PC-9 (cell line): ENCODE measurements around the gene TMEM161B. TPM values are rescaled to one million over a fixed set of nuclear protein-coding genes. Genes with fewer than 3 reads are reported as not detected.
"Not testable (repeated sequence)": the region's sequence is repeated elsewhere in the genome, so short reads cannot be mapped to it uniquely, and the experiment has no call there.

ENCODE experiments used
- BruUV-seq: library from RNA; stranded (reverse); fragments of 400-500 nt; replicated peaks from 2 replicates; lab custom pipeline; 2021; lab: Mats Ljungman, UMichigan
- CTCF ChIA-PET: fragments of 300-600 bp; sonication (Branson Sonifier 250); formaldehyde crosslinking; loops from one replicate; lab custom pipeline; 2022; ENCODE audit warnings: antibody characterized with exemption; lab: Charles Lee
- POLR2A ChIA-PET: fragments of 300-600 bp; sonication (Branson Sonifier 250); formaldehyde crosslinking; loops from one replicate; lab custom pipeline; 2022; ENCODE audit warnings: antibody characterized with exemption; ENCODE audit not compliant: unreplicated experiment; lab: Charles Lee
- DNase-seq, 2 experiments: peaks; one replicate each; pipeline versions ENCODE4 v3.0.0 to v3.0.0-alpha.2; 2015 to 2022; ENCODE audit warnings: mixed read lengths in 1 of 2
- H2AFZ ChIP-seq: fragments of 200-600 bp; sonication (generic); 2 replicates; pipeline ENCODE4 v1.8.1; 2017; ENCODE audit warnings: antibody characterized with exemption
- H3F3A ChIP-seq: fragments of 200-600 bp; sonication (generic); 2 replicates; pipeline ENCODE4 v1.8.1; 2017; ENCODE audit warnings: antibody characterized with exemption, mild to moderate bottlenecking, low read depth; ENCODE audit not compliant: insufficient read depth
- H3K27ac ChIP-seq: fragments of 200-600 bp; sonication (generic); 2 replicates; pipeline ENCODE4 v1.6.1; 2016; ENCODE audit warnings: mixed run types
- H3K27me3 ChIP-seq: fragments of 200-600 bp; sonication (generic); 2 replicates; pipeline ENCODE4 v1.6.1; 2016; ENCODE audit warnings: low read depth, mixed run types; ENCODE audit not compliant: insufficient read depth
- H3K36me3 ChIP-seq: fragments of 200-600 bp; sonication (generic); 2 replicates; pipeline ENCODE4 v1.6.1; 2016; ENCODE audit warnings: low read depth, mixed run types
- H3K4me1 ChIP-seq: fragments of 200-600 bp; sonication (generic); replicated peaks from 2 replicates; pipeline ENCODE4 v1.6.1; 2016; ENCODE audit warnings: mixed run types; ENCODE audit not compliant: insufficient read depth
- H3K4me2 ChIP-seq: fragments of 200-600 bp; sonication (generic); 2 replicates; pipeline ENCODE4 v1.6.1; 2017; ENCODE audit warnings: mixed run types
- H3K4me3 ChIP-seq: fragments of 200-600 bp; sonication (generic); 2 replicates; pipeline ENCODE4 v1.6.1; 2016; ENCODE audit warnings: mixed run types
- H3K79me2 ChIP-seq: fragments of 200-600 bp; sonication (generic); 2 replicates; pipeline ENCODE4 v1.6.1; 2017; ENCODE audit warnings: low read depth, mixed run types
- H3K9me2 ChIP-seq: fragments of 200-600 bp; sonication (generic); 2 replicates; pipeline ENCODE4 v1.8.1; 2017; ENCODE audit warnings: mild to moderate bottlenecking; ENCODE audit not compliant: insufficient read depth
- H3K9me3 ChIP-seq: fragments of 200-600 bp; sonication (generic); 2 replicates; pipeline ENCODE4 v1.8.1; 2016; ENCODE audit warnings: low read depth; ENCODE audit not compliant: insufficient read depth
- H4K20me1 ChIP-seq: fragments of 200-600 bp; sonication (generic); 2 replicates; pipeline ENCODE4 v1.8.1; 2017; ENCODE audit not compliant: insufficient read depth
- CTCF ChIP-seq: fragments of 200-600 bp; sonication (generic); conservative IDR thresholded peaks from 2 replicates; pipeline ENCODE4 v1.6.1; 2017; ENCODE audit warnings: mixed run types, antibody characterized with exemption, mild to moderate bottlenecking, moderate library complexity
- EZH2 ChIP-seq: fragments of 200-600 bp; sonication (generic); IDR thresholded peaks from 2 replicates; pipeline ENCODE4 v1.8.0; 2017; ENCODE audit warnings: antibody characterized with exemption, low read depth
- intact Hi-C: fragments of 100-400 bp; cut with micrococcal nuclease; formaldehyde crosslinking; loops from one replicate; pipeline ENCODE4 v1.10.0; 2022; ENCODE audit not compliant: unreplicated experiment
- total RNA-seq: library from RNA; stranded (reverse); gene quantifications from 2 replicates; pipeline ENCODE4 v1.2.3, GENCODE V29; 2021

The TMEM161B gene
- total RNA-seq, 1 experiment from 2014 or later, result 24.8 TPM

- Histone ChIP-seq H3K9me3 (peaks cover 8% of the 10 kb centered on the region; the same call in 1 of the 2 replicates), H3K27ac (peak overlapping the region; percentile 90), H3F3A (peaks cover 26% of the 10 kb centered on the region), H2AFZ (no peak overlapping the region), H4K20me1 (no peaks in the 10 kb centered on the region), H3K9me2 (no peaks in the 10 kb centered on the region), H3K79me2 (peaks cover 88% of the 10 kb centered on the region), H3K4me2 (peak overlapping the region; percentile 76), H3K36me3 (peaks cover 21% of the 10 kb centered on the region; the same call in 1 of the 2 replicates), H3K4me3 (peak overlapping the region; percentile 44; the same call in 1 of the 2 replicates), H3K27me3 (no peaks in the 10 kb centered on the region), H3K4me1 (peaks cover 45% of the 10 kb centered on the region)
- ChIA-PET POLR2A (no interaction called here), CTCF (no interaction called here)
- BruUV-seq, result no TSS peak
- intact Hi-C loops, result loop anchor here (2.0 kb wide), 1 partner anchor 23 kb away; the partner anchor contains the start of gene TMEM161B
- DNase-seq, result no peak
- TF ChIP-seq EZH2, result no peak
- TF ChIP-seq CTCF, result no peak
Observed at GRCh38 chr5:88245893-88246244, 22.8 kb downstream of the TMEM161B start.

- Histone ChIP-seq H4K20me1 (no peaks in the 10 kb centered on the region), H3K9me2 (no peaks in the 10 kb centered on the region), H3K4me3 (peak overlapping the region; percentile 44; the same call in 1 of the 2 replicates), H3K36me3 (peaks cover 21% of the 10 kb centered on the region; the same call in 1 of the 2 replicates), H3K27me3 (no peaks in the 10 kb centered on the region), H3F3A (peaks cover 26% of the 10 kb centered on the region), H3K9me3 (peaks cover 8% of the 10 kb centered on the region; the same call in 1 of the 2 replicates), H3K4me2 (peak overlapping the region; percentile 76), H3K27ac (peak overlapping the region; percentile 90), H3K4me1 (peaks cover 45% of the 10 kb centered on the region), H2AFZ (no peak overlapping the region), H3K79me2 (peaks cover 84% of the 10 kb centered on the region)
- no peak for DNase-seq
- POLR2A ChIA-PET, result no interaction called here
- BruUV-seq, result no TSS peak
- CTCF ChIA-PET, result interaction anchor here (0.6 kb wide), 1 partner anchor 68 kb away, joined by 3 read pairs; no protein-coding TSS in a partner anchor
- TF ChIP-seq CTCF (no peak), EZH2 (no peak)
- intact Hi-C loops, result loop anchor here (2.0 kb wide), 1 partner anchor 23 kb away; the partner anchor contains the start of gene TMEM161B
Observed at GRCh38 chr5:88245241-88245892, 23.3 kb downstream of the TMEM161B start.

- DNase-seq, result peak; percentile 24 to 91
- Histone ChIP-seq H3K9me2 (no peaks in the 10 kb centered on the region), H3K79me2 (peaks cover 83% of the 10 kb centered on the region), H3F3A (peaks cover 26% of the 10 kb centered on the region), H3K4me2 (peak overlapping the region; percentile 76), H3K36me3 (peaks cover 21% of the 10 kb centered on the region; the same call in 1 of the 2 replicates), H4K20me1 (no peaks in the 10 kb centered on the region), H3K27me3 (no peaks in the 10 kb centered on the region), H3K9me3 (peaks cover 8% of the 10 kb centered on the region; the same call in 1 of the 2 replicates), H2AFZ (no peak overlapping the region), H3K4me3 (peak overlapping the region; percentile 44; the same call in 1 of the 2 replicates), H3K27ac (peak overlapping the region; percentile 90), H3K4me1 (peaks cover 45% of the 10 kb centered on the region)
- POLR2A ChIA-PET, result no interaction called here
- intact Hi-C loops, result loop anchor here (2.0 kb wide), 1 partner anchor 24 kb away; the partner anchor contains the start of gene TMEM161B
- CTCF ChIA-PET, result interaction anchor here (0.6 kb wide), 1 partner anchor 67 kb away, joined by 3 read pairs; no protein-coding TSS in a partner anchor
- BruUV-seq, result no TSS peak
- TF ChIP-seq CTCF, result no peak
- TF ChIP-seq EZH2, result no peak
Observed at GRCh38 chr5:88244686-88245085, 24.0 kb downstream of the TMEM161B start.

GRCh38 chr5:88243493-88243892 lies 25.2 kb downstream of the TMEM161B start:
- Histone ChIP-seq H3K79me2 (peaks cover 77% of the 10 kb centered on the region), H3K4me1 (peaks cover 45% of the 10 kb centered on the region), H3K36me3 (peaks cover 21% of the 10 kb centered on the region; the same call in 1 of the 2 replicates), H3K4me2 (peak overlapping the region; percentile 76; the same call in 1 of the 2 replicates), H3F3A (peaks cover 26% of the 10 kb centered on the region), H3K27ac (0 out of 2 replicates have a peak overlapping the region, but pooled peaks have one; percentile 90)
- H3K4me3 ChIP-seq, H3K27me3 ChIP-seq, POLR2A ChIA-PET, H3K9me3 ChIP-seq, H3K9me2 ChIP-seq, H4K20me1 ChIP-seq, intact Hi-C loops, H2AFZ ChIP-seq, BruUV-seq, CTCF ChIA-PET: not testable (repeated sequence)
- peak in 1 of 2 experiments; percentile 43 for DNase-seq
